ENCODE results near the gene NEO1.

DNA sequence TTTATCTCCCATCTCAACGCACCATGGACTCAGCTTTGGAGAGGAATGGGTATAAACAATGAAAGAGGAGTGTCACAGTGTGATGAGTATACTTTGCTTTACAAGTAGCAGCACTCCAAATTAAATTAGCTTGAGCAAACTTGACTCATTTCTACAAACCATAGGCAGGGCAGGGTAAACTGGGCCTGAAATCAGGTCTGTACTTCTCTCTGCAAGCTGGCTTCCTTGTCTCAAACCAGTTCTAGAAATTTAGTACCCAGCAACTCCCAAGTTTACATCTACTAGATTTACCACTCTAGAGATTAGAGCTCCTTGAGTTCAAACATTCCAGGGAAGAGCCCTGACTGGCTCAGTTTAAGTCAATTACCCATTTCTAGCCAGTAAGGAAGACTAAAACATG is 37.4 kb upstream of the NEO1 start:
- TF ChIP-seq, protein P1, sequence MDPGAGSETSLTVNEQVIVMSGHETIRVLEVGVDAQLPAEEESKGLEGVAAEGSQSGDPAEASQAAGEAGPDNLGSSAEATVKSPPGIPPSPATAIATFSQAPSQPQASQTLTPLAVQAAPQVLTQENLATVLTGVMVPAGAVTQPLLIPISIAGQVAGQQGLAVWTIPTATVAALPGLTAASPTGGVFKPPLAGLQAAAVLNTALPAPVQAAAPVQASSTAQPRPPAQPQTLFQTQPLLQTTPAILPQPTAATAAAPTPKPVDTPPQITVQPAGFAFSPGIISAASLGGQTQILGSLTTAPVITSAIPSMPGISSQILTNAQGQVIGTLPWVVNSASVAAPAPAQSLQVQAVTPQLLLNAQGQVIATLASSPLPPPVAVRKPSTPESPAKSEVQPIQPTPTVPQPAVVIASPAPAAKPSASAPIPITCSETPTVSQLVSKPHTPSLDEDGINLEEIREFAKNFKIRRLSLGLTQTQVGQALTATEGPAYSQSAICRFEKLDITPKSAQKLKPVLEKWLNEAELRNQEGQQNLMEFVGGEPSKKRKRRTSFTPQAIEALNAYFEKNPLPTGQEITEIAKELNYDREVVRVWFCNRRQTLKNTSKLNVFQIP (CRISPR knock-in tag; IDR thresholded peaks at IDR 0.05; ENCODE audit: borderline replicate concordance, low read depth) = no peak
- TF ChIP-seq, protein P2, sequence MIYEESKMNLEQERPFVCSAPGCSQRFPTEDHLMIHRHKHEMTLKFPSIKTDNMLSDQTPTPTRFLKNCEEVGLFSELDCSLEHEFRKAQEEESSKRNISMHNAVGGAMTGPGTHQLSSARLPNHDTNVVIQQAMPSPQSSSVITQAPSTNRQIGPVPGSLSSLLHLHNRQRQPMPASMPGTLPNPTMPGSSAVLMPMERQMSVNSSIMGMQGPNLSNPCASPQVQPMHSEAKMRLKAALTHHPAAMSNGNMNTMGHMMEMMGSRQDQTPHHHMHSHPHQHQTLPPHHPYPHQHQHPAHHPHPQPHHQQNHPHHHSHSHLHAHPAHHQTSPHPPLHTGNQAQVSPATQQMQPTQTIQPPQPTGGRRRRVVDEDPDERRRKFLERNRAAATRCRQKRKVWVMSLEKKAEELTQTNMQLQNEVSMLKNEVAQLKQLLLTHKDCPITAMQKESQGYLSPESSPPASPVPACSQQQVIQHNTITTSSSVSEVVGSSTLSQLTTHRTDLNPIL (CRISPR knock-in tag; IDR thresholded peaks at IDR 0.05; ENCODE audit: low read depth) = no peak
